Motor neuron (in vitro differentiated cells): ENCODE data around the gene MRPS17. TPM values are rescaled to one million over a fixed set of nuclear protein-coding genes. Genes with fewer than 3 reads are reported as not detected.

Experiments
- ATAC-seq, 8 experiments: fragments of 200-7000 bp; cut with Tn5 transposase; replicated peaks in 6 of 8; 2 replicates each; pipeline ENCODE4 v1.8.0; 2021; ENCODE audit warnings: mild to moderate bottlenecking in 8 of 8, moderate library complexity in 8 of 8
- H3K27ac ChIP-seq, 2 donors: fragments of 250-450 bp; sonication (Bioruptor Pico); 2 replicates each; pipeline ENCODE4 v1.9.0; 2021; ENCODE audit warnings: antibody characterized with exemption in 2 of 2, mild to moderate bottlenecking in 2 of 2, moderate library complexity in 1 of 2
- H3K4me1 ChIP-seq, 2 donors: fragments of 250-450 bp; sonication (Bioruptor Pico); replicated peaks in 1 of 2; 2 replicates each; pipeline ENCODE4 v1.6.1; 2021; ENCODE audit warnings: antibody characterized with exemption in 2 of 2, mild to moderate bottlenecking in 2 of 2, moderate library complexity in 1 of 2
- H3K4me3 ChIP-seq, 5 donors: fragments of 250-450 bp; sonication (Bioruptor Pico); 2 replicates each; pipeline ENCODE4 v1.9.0; 2021; ENCODE audit warnings: antibody characterized with exemption in 5 of 5, mild to moderate bottlenecking in 5 of 5, moderate library complexity in 4 of 5
- WGBS, 10 experiments: fragments of 450-650 bp; shearing (Covaris generic); methylation state at CpG; one replicate each; pipeline ENCODE4 v1.0.0; 2022; 5-methylcytosine and 5-hydroxymethylcytosine counted together
- in situ Hi-C, 9 experiments: fragments of 400-800 bp; cut with MboI; loops; one replicate each; pipeline ENCODE4 v1.15.0; 2021; ENCODE audit warnings: low sequenced_read_pairs in 9 of 9, low pct_unique_long_range_greater_than_20kb in 2 of 9; ENCODE audit not compliant: unreplicated experiment in 9 of 9
- total RNA-seq, 8 experiments: library from RNA; unstranded; fragments of 300-600 nt; gene quantifications; 2 replicates each; pipeline versions ENCODE4 v1.2.3 to v1.2.4, GENCODE V29; 2022

The MRPS17 gene
- total RNA-seq, 8 experiments from 2014 or later: 11.8 to 24.6 (median 17.1) TPM

DNA sequence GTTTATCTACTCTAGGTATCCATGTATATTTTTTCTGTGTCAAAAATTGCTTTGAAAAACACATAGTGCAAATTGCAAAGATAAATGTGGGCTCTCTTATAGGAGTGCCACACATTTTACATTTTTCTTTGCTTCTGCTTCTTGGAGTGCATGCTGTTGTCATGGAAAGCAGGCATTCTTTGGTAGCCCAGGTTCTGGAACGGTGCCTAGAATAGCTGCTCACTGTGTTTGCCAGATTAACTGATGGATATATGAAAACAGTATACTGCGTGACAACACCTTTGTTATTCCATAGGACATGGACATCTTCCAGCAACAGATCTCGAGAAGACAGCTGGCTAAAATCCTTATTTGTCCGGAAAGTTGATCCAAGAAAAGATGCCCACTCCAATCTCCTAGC, 26.2 kb downstream of the MRPS17 start:
- Histone ChIP-seq H3K27ac (no peak overlapping the region), H3K4me3 (no peak overlapping the region), H3K4me1 (peaks cover 0 to 12% of the 10 kb centered on the region in 2 donors)
- peak in 4 of 8 experiments; percentile 2 to 82 (median 56) for ATAC-seq
- 33 to 90% (median 74%) methylated on average over 1 to 4 of the region's 4 CpGs; no CpG with 5 or more reads in 2 of the 10 experiments for WGBS, 10 experiments
- in situ Hi-C loops: no loop called here

- H3K4me3 ChIP-seq: no peak overlapping the region
- WGBS, 10 experiments: 14 to 100% (median 92%) methylated on average over 1 to 3 of the region's 3 CpGs
- ATAC-seq: no peak
- H3K4me1 ChIP-seq: peaks cover 0 to 12% of the 10 kb centered on the region in 2 donors
- no peak overlapping the region for H3K27ac ChIP-seq
- in situ Hi-C loops: no loop called here
Measured at GRCh38 chr7:55980266-55980665, 28.6 kb downstream of the MRPS17 start.

- ATAC-seq: no peak
- WGBS, 10 experiments: 57 to 100% (median 89%) methylated on average over 1 to 3 of the region's 3 CpGs; no CpG with 5 or more reads in 3 of the 10 experiments
- H3K27ac ChIP-seq: no peak overlapping the region
- no peak overlapping the region for H3K4me3 ChIP-seq
- peaks cover 0 to under 1% of the 10 kb centered on the region in 2 donors for H3K4me1 ChIP-seq
- in situ Hi-C loops: no loop called here
Measured at GRCh38 chr7:55983537-55983936, 31.9 kb downstream of the MRPS17 start.

- H3K4me1 ChIP-seq: no peaks in the 10 kb centered on the region
- in situ Hi-C loops: no loop called here
- H3K27ac ChIP-seq: no peak overlapping the region
- ATAC-seq: no peak
- H3K4me3 ChIP-seq: no peak overlapping the region
- WGBS, 10 experiments: 83 to 100% (median 98%) methylated on average over 1 to 3 of the region's 3 CpGs; no CpG with 5 or more reads in 4 of the 10 experiments
Measured at GRCh38 chr7:55992346-55992745, 40.7 kb downstream of the MRPS17 start.

DNA sequence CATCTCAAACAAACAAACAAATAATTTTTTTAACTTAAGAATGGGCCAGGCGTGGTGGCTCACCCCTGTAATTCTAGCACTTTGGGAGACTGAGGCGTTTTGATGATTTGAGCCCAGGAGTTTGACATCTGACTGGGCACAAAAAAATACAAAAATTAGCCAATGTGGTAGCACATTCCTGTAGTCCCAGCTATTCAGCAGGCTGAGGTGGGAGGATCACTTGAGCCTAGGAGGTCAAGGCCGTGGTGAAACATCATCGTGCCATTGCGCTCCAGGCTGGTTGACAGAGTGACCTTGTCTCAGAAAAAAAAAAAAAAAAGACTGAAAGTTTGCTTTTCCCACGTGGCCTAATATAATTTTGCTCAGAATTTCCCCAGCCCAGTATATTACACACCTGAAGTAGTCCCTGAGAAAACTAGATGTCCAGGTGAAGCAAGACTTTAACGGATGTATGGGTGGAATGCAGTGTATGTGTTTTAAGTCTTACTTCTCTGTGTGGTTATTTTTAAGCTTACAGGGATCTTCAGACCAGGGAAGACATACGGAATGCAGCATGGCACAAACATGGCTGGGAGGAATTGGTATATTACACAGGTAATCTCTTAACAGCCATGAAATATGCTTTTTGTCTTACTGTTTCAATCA, 45.3 kb downstream of the MRPS17 start:
- Histone ChIP-seq H3K4me3 (no peak overlapping the region), H3K27ac (no peak overlapping the region), H3K4me1 (no peaks in the 10 kb centered on the region)
- WGBS, 10 experiments: 71 to 100% (median 88%) methylated on average over 2 to 8 of the region's 8 CpGs; no CpG with 5 or more reads in 1 of the 10 experiments
- in situ Hi-C loops: no loop called here
- no peak for ATAC-seq

DNA sequence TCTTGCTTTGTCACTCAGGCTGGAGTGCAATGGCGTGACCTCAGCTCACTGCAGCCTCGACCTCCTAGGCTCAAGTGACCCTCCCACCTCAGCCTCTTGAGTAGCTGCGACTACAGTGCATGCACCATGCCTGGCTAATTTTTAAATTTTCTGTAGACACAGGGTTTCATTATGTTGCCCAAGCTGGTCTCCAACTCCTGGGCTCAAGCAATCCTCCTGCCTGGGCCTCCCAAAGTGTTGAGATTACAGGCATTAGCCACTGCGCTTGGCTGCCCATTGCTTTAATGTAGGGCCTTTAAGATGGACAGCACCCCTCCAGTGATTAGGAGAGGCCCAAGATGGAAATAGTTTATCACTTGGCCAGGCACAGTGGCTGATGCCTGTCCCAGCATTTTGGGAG, 52.1 kb downstream of the MRPS17 start:
- ATAC-seq: no peak
- WGBS, 10 experiments: 52 to 100% (median 70%) methylated on average over 1 to 3 of the region's 4 CpGs; no CpG with 5 or more reads in 6 of the 10 experiments
- Histone ChIP-seq H3K4me3 (no peak overlapping the region), H3K27ac (no peak overlapping the region), H3K4me1 (peaks cover 0 to 4% of the 10 kb centered on the region in 2 donors)
- in situ Hi-C loops: no loop called here

Other genes with a start within 250 kb of the MRPS17 start
- under 1 TPM in 2 of 8 experiments, not detected in 6; 0.05 to 0.19 TPM for gene SEPTIN14, start 89.1 kb upstream of the MRPS17 start, total RNA-seq
- 10 to 100 TPM in 4 of 8 experiments, 1 to 10 TPM in 4; 2.1 to 13.1 (median 10.8) TPM for gene ZNF713, start 64.4 kb upstream of the MRPS17 start, total RNA-seq
- gene NIPSNAP2, start 12.7 kb downstream of the MRPS17 start, total RNA-seq: 10 to 100 TPM; 12.0 to 69.8 (median 40.7) TPM
- 10 to 100 TPM; 22.1 to 40.1 (median 26.2) TPM for gene PSPH, start 99.6 kb downstream of the MRPS17 start, total RNA-seq
- gene CCT6A, start 99.9 kb downstream of the MRPS17 start, total RNA-seq: 100 to 1,000 TPM; 126 to 307 (median 191) TPM
- gene SUMF2, start 112.4 kb downstream of the MRPS17 start, total RNA-seq: 100 to 1,000 TPM in 3 of 8 experiments, 10 to 100 TPM in 5; 51.6 to 164 (median 92.3) TPM
- gene PHKG1, start 141.1 kb downstream of the MRPS17 start, total RNA-seq: 1 to 10 TPM in 6 of 8 experiments, under 1 TPM in 2; 0.42 to 3.9 (median 1.2) TPM
- 100 to 1,000 TPM in 6 of 8 experiments, 1 to 10 TPM in 2; 1.4 to 572 (median 255) TPM for gene CHCHD2, start 154.6 kb downstream of the MRPS17 start, total RNA-seq
- not detected for gene NUPR2, start 164.5 kb downstream of the MRPS17 start, total RNA-seq